CD4-positive, alpha-beta T cell (primary cell): ENCODE measurements around the gene LBR. TPM values are rescaled to one million over a fixed set of nuclear protein-coding genes. Genes with fewer than 3 reads are reported as not detected.

Source experiments
- ATAC-seq: fragments of 200-7000 bp; cut with Tn5 transposase; one replicate; pipeline ENCODE4 v1.10.0; 2022; ENCODE audit warnings: mild to moderate bottlenecking; ENCODE audit not compliant: poor library complexity
- CTCF ChIA-PET: fragments of 350-600 bp; sonication (Branson Sonifier 250); formaldehyde crosslinking; loops from one replicate; lab custom pipeline; 2021; ENCODE audit warnings: antibody characterized with exemption, inconsistent platforms; lab: Charles Lee
- POLR2A ChIA-PET: fragments of 350-600 bp; sonication (Branson Sonifier 250); formaldehyde crosslinking; loops from one replicate; lab custom pipeline; 2021; ENCODE audit warnings: antibody characterized with exemption, inconsistent platforms; lab: Charles Lee
- DNase-seq, 14 experiments: peaks; one replicate each; pipeline ENCODE4 v3.0.0-alpha.2; 2013 to 2020; ENCODE audit warnings: mixed read lengths in 2 of 14
- H3K27ac ChIP-seq, 2 donors: one replicate each; pipeline versions ENCODE4 v1.5.1 to v1.7.0; 2013; ENCODE audit warnings: low read length in 2 of 2, low read depth in 1 of 2, mild to moderate bottlenecking in 1 of 2
- H3K27me3 ChIP-seq, 2 experiments: 1 replicate in 1 of 2; 2 replicates in 1 of 2; pipeline versions ENCODE4 v1.6.1 to v1.7.0; 2013; ENCODE audit warnings: low read length in 2 of 2, control low read depth in 1 of 2, mild to moderate bottlenecking in 1 of 2, moderate library complexity in 1 of 2; ENCODE audit not compliant: insufficient read depth in 2 of 2, control insufficient read depth in 1 of 2
- H3K36me3 ChIP-seq: one replicate; pipeline ENCODE4 v1.6.1; 2013; ENCODE audit warnings: low read length, control low read depth; ENCODE audit not compliant: insufficient read depth
- H3K4me1 ChIP-seq: one replicate; pipeline ENCODE4 v1.6.1; 2013; ENCODE audit warnings: low read length, control low read depth; ENCODE audit not compliant: insufficient read depth
- H3K4me3 ChIP-seq: one replicate; pipeline ENCODE4 v1.5.1; 2013; ENCODE audit warnings: mild to moderate bottlenecking, low read length, moderate library complexity
- H3K9me3 ChIP-seq, 2 experiments: 1 replicate in 1 of 2; 2 replicates in 1 of 2; pipeline versions ENCODE4 v1.6.1 to v1.7.0; 2013; ENCODE audit warnings: low read length in 2 of 2, mild to moderate bottlenecking in 2 of 2, control low read depth in 1 of 2, moderate library complexity in 1 of 2; ENCODE audit not compliant: control insufficient read depth in 1 of 2, insufficient read depth in 1 of 2
- H3K27ac Mint-ChIP-seq: one replicate; pipeline ENCODE4 v1.8.0; 2020; ENCODE audit warnings: mixed read lengths
- H3K27me3 Mint-ChIP-seq: one replicate; pipeline ENCODE4 v1.8.0; 2021; ENCODE audit warnings: mixed read lengths
- H3K36me3 Mint-ChIP-seq: one replicate; pipeline ENCODE4 v1.8.0; 2021; ENCODE audit warnings: low read depth, mixed read lengths
- H3K4me1 Mint-ChIP-seq: one replicate; pipeline ENCODE4 v1.8.0; 2021; ENCODE audit warnings: low read depth, mixed read lengths
- H3K4me3 Mint-ChIP-seq: one replicate; pipeline ENCODE4 v1.8.0; 2020; ENCODE audit warnings: mild to moderate bottlenecking, mixed read lengths
- H3K9me3 Mint-ChIP-seq: one replicate; pipeline ENCODE4 v1.8.0; 2020; ENCODE audit warnings: mixed read lengths
- intact Hi-C, 2 experiments: fragments of 100-400 bp; cut with DNase I in 1 of 2; cut with micrococcal nuclease in 1 of 2; formaldehyde crosslinking; loops; one replicate each; pipeline versions ENCODE4 v1.15.1 to v1.9.0; 2023 to 2025; cut with DNase I, micrococcal nuclease
- total RNA-seq, 174 experiments: library from RNA in 2 of 174; stranded (reverse) in 2 of 174; gene quantifications; one replicate each; pipeline ENCODE4 v1.2.3 and lab custom pipeline; 2021 to 2026
- TF ChIP-seq, protein P1 (sequence below): fragments of 200-600 bp; IDR thresholded peaks from one replicate; pipeline ENCODE4 v1.8.0; 2022; ENCODE audit warnings: antibody characterized with exemption, mild to moderate bottlenecking

LBR gene
- total RNA-seq, 2 experiments from 2014 or later = 118 to 129 TPM

- DNase-seq (no peak), ATAC-seq (no peak)
- Histone ChIP-seq H3K27ac (no peak overlapping the region), H3K27me3 (no peaks in the 10 kb centered on the region), H3K4me1 (no peaks in the 10 kb centered on the region), H3K9me3 (no peaks in the 10 kb centered on the region), H3K36me3 (peaks cover 92% of the 10 kb centered on the region), H3K4me3 (no peak overlapping the region)
- H3K4me1 Mint-ChIP-seq = peaks cover 7% of the 10 kb centered on the region
- intact Hi-C loops = no loop called here
- no peak overlapping the region for H3K4me3 Mint-ChIP-seq
- TF ChIP-seq, protein P1, sequence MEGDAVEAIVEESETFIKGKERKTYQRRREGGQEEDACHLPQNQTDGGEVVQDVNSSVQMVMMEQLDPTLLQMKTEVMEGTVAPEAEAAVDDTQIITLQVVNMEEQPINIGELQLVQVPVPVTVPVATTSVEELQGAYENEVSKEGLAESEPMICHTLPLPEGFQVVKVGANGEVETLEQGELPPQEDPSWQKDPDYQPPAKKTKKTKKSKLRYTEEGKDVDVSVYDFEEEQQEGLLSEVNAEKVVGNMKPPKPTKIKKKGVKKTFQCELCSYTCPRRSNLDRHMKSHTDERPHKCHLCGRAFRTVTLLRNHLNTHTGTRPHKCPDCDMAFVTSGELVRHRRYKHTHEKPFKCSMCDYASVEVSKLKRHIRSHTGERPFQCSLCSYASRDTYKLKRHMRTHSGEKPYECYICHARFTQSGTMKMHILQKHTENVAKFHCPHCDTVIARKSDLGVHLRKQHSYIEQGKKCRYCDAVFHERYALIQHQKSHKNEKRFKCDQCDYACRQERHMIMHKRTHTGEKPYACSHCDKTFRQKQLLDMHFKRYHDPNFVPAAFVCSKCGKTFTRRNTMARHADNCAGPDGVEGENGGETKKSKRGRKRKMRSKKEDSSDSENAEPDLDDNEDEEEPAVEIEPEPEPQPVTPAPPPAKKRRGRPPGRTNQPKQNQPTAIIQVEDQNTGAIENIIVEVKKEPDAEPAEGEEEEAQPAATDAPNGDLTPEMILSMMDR = no peak
- H3K36me3 Mint-ChIP-seq = peaks cover 96% of the 10 kb centered on the region
- POLR2A ChIA-PET = interaction anchor here (1.6 kb wide), 1 partner anchor 57 kb away, joined by 4 read pairs; no protein-coding TSS in a partner anchor
- no peak overlapping the region for H3K27ac Mint-ChIP-seq
- no peaks in the 10 kb centered on the region for H3K27me3 Mint-ChIP-seq
- CTCF ChIA-PET = no interaction called here
- no peaks in the 10 kb centered on the region for H3K9me3 Mint-ChIP-seq
These were observed 17.8 kb downstream of the LBR start for GRCh38 chr1:225410036-225410435.

DNA sequence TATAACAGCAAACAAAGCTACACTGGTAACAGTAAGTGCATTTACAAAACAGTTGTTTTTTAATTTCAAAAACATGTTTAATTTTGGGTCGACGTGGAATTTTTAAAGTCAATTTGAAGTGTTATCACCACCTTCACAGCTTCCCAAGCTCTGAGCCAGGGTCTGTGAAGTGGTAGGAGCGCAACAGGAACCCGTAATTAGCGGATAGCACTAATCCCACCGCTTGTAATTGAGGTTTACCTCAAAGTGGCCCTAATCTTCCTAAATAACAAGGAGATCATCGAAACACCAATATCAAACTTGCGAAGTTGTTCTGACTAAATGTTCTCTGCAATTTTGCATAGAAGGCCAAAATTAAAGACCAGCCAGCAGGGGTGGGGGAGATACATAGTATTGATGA is 18.8 kb downstream of the LBR start:
- H3K27me3 ChIP-seq = no peaks in the 10 kb centered on the region
- H3K9me3 Mint-ChIP-seq = no peaks in the 10 kb centered on the region
- H3K27ac ChIP-seq = no peak overlapping the region
- no peaks in the 10 kb centered on the region for H3K4me1 Mint-ChIP-seq
- H3K4me3 ChIP-seq = no peak overlapping the region
- POLR2A ChIA-PET = interaction anchor here (1.0 to 1.6 kb wide), 2 partner anchors 36 to 58 kb away, joined by 3 to 4 read pairs; no protein-coding TSS in a partner anchor
- H3K4me3 Mint-ChIP-seq = no peak overlapping the region
- H3K36me3 Mint-ChIP-seq = peaks cover 94% of the 10 kb centered on the region
- H3K27ac Mint-ChIP-seq = no peak overlapping the region
- CTCF ChIA-PET = no interaction called here
- H3K4me1 ChIP-seq = no peaks in the 10 kb centered on the region
- no peaks in the 10 kb centered on the region for H3K9me3 ChIP-seq
- DNase-seq (no peak), ATAC-seq (no peak)
- TF ChIP-seq, protein P1 = no peak
- H3K36me3 ChIP-seq = peaks cover 92% of the 10 kb centered on the region
- H3K27me3 Mint-ChIP-seq = no peaks in the 10 kb centered on the region
- intact Hi-C loops = no loop called here

GRCh38 chr1:225408249-225408648 is 19.6 kb downstream of the LBR start:
- ChIA-PET CTCF (no interaction called here), POLR2A (interaction anchor here (1.4 kb wide), 1 partner anchor 18 kb away, joined by 3 read pairs; no protein-coding TSS in a partner anchor)
- H3K4me3 ChIP-seq = no peak overlapping the region
- no peaks in the 10 kb centered on the region for H3K9me3 ChIP-seq
- H3K27me3 Mint-ChIP-seq = no peaks in the 10 kb centered on the region
- DNase-seq (no peak), ATAC-seq (no peak)
- H3K36me3 Mint-ChIP-seq = peaks cover 96% of the 10 kb centered on the region
- H3K9me3 Mint-ChIP-seq = no peaks in the 10 kb centered on the region
- intact Hi-C loops = no loop called here
- no peak overlapping the region for H3K27ac ChIP-seq
- H3K36me3 ChIP-seq = peaks cover 91% of the 10 kb centered on the region
- H3K4me1 ChIP-seq = no peaks in the 10 kb centered on the region
- no peak overlapping the region for H3K4me3 Mint-ChIP-seq
- TF ChIP-seq, protein P1 = no peak
- no peaks in the 10 kb centered on the region for H3K27me3 ChIP-seq
- no peaks in the 10 kb centered on the region for H3K4me1 Mint-ChIP-seq
- no peak overlapping the region for H3K27ac Mint-ChIP-seq
